CD8-positive, alpha-beta memory T cell (primary cell): Measurements from ENCODE around the gene ANKRD29. TPM values are rescaled to one million over a fixed set of nuclear protein-coding genes. Genes with fewer than 3 reads are reported as not detected.
A peak's percentile ranks its signal among the peaks of the same experiment; 100 is the strongest.

Source experiments
- CTCF ChIA-PET: fragments of 350-600 bp; sonication (Branson Sonifier 250); formaldehyde crosslinking; loops from one replicate; lab custom pipeline; 2021; ENCODE audit warnings: antibody characterized with exemption; lab: Charles Lee
- POLR2A ChIA-PET: fragments of 350-600 bp; sonication (Branson Sonifier 250); formaldehyde crosslinking; loops from one replicate; lab custom pipeline; 2021; ENCODE audit warnings: antibody characterized with exemption; lab: Charles Lee
- DNase-seq, 5 donors: peaks; one replicate each; pipeline versions ENCODE4 v3.0.0 to v3.0.0-alpha.2; 2020 to 2022; ENCODE audit warnings: mixed read lengths in 1 of 5
- H3K27ac ChIP-seq: one replicate; pipeline ENCODE4 v1.7.0; 2013; ENCODE audit warnings: low read depth, mild to moderate bottlenecking, low read length, moderate library complexity
- H3K27me3 ChIP-seq: 2 replicates; pipeline ENCODE4 v1.7.0; 2013; ENCODE audit warnings: low read length, mild to moderate bottlenecking; ENCODE audit not compliant: insufficient read depth, poor library complexity, severe bottlenecking
- H3K36me3 ChIP-seq: 2 replicates; pipeline ENCODE4 v1.7.0; 2013; ENCODE audit warnings: mild to moderate bottlenecking, low read length, moderate library complexity; ENCODE audit not compliant: insufficient read depth
- H3K4me1 ChIP-seq: 2 replicates; pipeline ENCODE4 v1.7.0; 2013; ENCODE audit warnings: mild to moderate bottlenecking, low read length, moderate library complexity; ENCODE audit not compliant: insufficient read depth
- H3K4me3 ChIP-seq: 2 replicates; pipeline ENCODE4 v1.7.0; 2013; ENCODE audit warnings: mild to moderate bottlenecking, low read length
- H3K9me3 ChIP-seq: 2 replicates; pipeline ENCODE4 v1.7.0; 2013; ENCODE audit warnings: mild to moderate bottlenecking, low read length
- H3K27ac Mint-ChIP-seq, 8 donors: one replicate each; pipeline ENCODE4 v1.8.0; 2020 to 2021; ENCODE audit warnings: mixed read lengths in 8 of 8, mild to moderate bottlenecking in 6 of 8, inconsistent platforms in 3 of 8, moderate library complexity in 3 of 8
- H3K27me3 Mint-ChIP-seq, 2 donors: one replicate each; pipeline ENCODE4 v1.8.0; 2020 to 2021; ENCODE audit warnings: mixed read lengths in 2 of 2, mild to moderate bottlenecking in 1 of 2, moderate library complexity in 1 of 2
- H3K36me3 Mint-ChIP-seq, 3 donors: one replicate each; pipeline ENCODE4 v1.8.0; 2020 to 2021; ENCODE audit warnings: mixed read lengths in 3 of 3, inconsistent platforms in 1 of 3, mild to moderate bottlenecking in 1 of 3
- H3K4me1 Mint-ChIP-seq, 3 donors: one replicate each; pipeline ENCODE4 v1.8.0; 2020 to 2021; ENCODE audit warnings: mixed read lengths in 3 of 3, inconsistent platforms in 1 of 3, mild to moderate bottlenecking in 1 of 3
- H3K4me3 Mint-ChIP-seq, 7 donors: one replicate each; pipeline ENCODE4 v1.8.0; 2020 to 2021; ENCODE audit warnings: mixed read lengths in 7 of 7, mild to moderate bottlenecking in 6 of 7, moderate library complexity in 4 of 7, inconsistent platforms in 2 of 7
- H3K9me3 Mint-ChIP-seq, 5 donors: one replicate each; pipeline ENCODE4 v1.8.0; 2020 to 2022; ENCODE audit warnings: mixed read lengths in 5 of 5, mild to moderate bottlenecking in 3 of 5, moderate library complexity in 2 of 5, inconsistent platforms in 1 of 5
- polyA plus RNA-seq: library from polyadenylated mRNA; unstranded; fragments of 300-500 nt; fragmentation: Illumina TruSeq; gene quantifications from one replicate; pipeline ENCODE4 v1.2.3, GENCODE V29; 2021
- total RNA-seq, 2 experiments: library from RNA; stranded (reverse); gene quantifications; one replicate each; pipeline ENCODE4 v1.2.3, GENCODE V29; 2021

Gene ANKRD29
- total and polyA plus RNA-seq, 3 experiments from 2014 or later = not detected

DNA sequence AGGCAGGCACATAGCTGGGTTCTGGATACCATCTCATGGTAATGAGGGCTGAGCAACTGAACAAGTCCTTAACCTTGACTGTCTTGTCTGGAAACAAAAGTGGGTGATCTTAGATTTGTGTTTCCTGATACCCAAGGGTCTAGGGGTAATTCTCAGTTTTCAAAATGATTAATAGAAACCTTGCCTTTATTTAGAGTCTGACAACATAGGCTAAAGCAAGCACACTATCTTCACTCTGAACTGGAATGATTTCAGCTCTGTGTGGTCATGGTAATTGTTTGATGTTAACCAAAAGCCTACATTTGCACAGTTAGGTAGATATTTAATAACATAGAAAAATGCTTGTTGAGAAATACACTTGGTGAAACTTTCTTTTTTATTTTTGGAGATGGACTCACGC lies 19.8 kb upstream of the ANKRD29 start:
- H3K36me3 ChIP-seq = no peaks in the 10 kb centered on the region
- H3K9me3 ChIP-seq = no peaks in the 10 kb centered on the region
- no peak overlapping the region for H3K4me3 ChIP-seq
- Mint-ChIP-seq H3K4me3 (no peak overlapping the region), H3K9me3 (peaks cover 0 to 1% (median 0%) of the 10 kb centered on the region in 5 donors), H3K27ac (no peak overlapping the region), H3K36me3 (peaks cover 0 to 6% (median 0%) of the 10 kb centered on the region in 3 donors), H3K4me1 (no peaks in the 10 kb centered on the region), H3K27me3 (peaks cover 17 to 67% of the 10 kb centered on the region in 2 donors)
- H3K27ac ChIP-seq = no peak overlapping the region
- CTCF ChIA-PET = interaction anchor here (0.6 to 0.9 kb wide), 2 partner anchors 21 to 31 kb away, joined by 3 read pairs; no protein-coding TSS in a partner anchor
- H3K27me3 ChIP-seq = peaks cover 7% of the 10 kb centered on the region
- POLR2A ChIA-PET = no interaction called here
- H3K4me1 ChIP-seq = no peaks in the 10 kb centered on the region
- no peak for DNase-seq

DNA sequence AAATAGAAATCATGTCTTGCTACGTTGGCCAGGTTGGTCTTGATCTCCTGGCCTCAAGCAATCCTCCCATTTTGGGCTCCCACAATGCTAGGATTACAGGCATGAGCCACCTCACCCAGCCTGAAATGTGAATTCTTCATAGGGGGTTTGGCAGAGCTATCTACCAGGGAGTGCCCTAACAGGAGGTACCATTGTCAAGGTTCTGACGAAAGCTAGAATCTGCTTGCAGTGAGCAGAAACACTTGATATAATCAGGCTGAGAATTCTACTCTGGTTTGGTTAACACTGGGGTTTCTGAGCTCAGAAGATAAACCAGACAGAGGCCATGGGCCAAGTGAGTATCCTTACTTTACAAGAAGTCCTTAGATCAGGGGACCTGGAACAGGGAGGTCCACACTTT lies 19.3 kb upstream of the ANKRD29 start:
- POLR2A ChIA-PET = no interaction called here
- H3K9me3 Mint-ChIP-seq = peaks cover 0 to 1% (median 0%) of the 10 kb centered on the region in 5 donors

DNA sequence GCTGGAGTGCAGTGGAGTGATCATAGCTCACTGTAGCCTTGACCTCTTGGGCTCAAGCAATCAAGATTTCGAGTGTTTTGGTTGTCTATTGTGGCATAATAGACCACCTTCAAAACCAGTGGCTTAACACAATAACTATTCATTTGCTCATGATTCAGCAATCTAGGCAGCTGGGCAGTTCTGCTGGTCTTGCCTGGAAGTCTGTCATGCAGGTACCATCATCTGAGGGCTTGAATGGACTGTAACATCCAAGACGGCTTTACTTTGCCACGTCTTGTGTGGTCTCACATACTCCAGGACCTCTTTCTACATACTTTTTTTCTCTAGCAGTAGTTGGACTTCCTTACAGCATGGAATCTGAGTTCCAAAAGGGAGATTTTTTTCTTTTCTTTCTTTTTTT lies 13.2 kb upstream of the ANKRD29 start:
- Mint-ChIP-seq H3K4me3 (no peak overlapping the region), H3K27me3 (peaks cover 10 to 49% of the 10 kb centered on the region in 2 donors), H3K36me3 (peaks cover 0 to 10% (median 0%) of the 10 kb centered on the region in 3 donors), H3K27ac (no peak overlapping the region), H3K9me3 (peaks cover 0 to 1% (median 0%) of the 10 kb centered on the region in 5 donors), H3K4me1 (no peaks in the 10 kb centered on the region)
- Histone ChIP-seq H3K27ac (no peak overlapping the region), H3K4me3 (no peak overlapping the region), H3K36me3 (no peaks in the 10 kb centered on the region), H3K27me3 (no peaks in the 10 kb centered on the region), H3K9me3 (no peaks in the 10 kb centered on the region), H3K4me1 (no peaks in the 10 kb centered on the region)
- DNase-seq = no peak
- ChIA-PET CTCF (no interaction called here), POLR2A (interaction anchor here (0.7 kb wide), 1 partner anchor 52 kb away, joined by 5 read pairs; no protein-coding TSS in a partner anchor)

More for the DNA sequence above, 19.3 kb upstream of the ANKRD29 start:
- Mint-ChIP-seq H3K4me1 (no peaks in the 10 kb centered on the region), H3K36me3 (peaks cover 0 to 6% (median 0%) of the 10 kb centered on the region in 3 donors), H3K27ac (peak overlapping the region in 1 of 8 donors; percentile 65), H3K4me3 (no peak overlapping the region), H3K27me3 (peaks cover 16 to 64% of the 10 kb centered on the region in 2 donors)
- Histone ChIP-seq H3K27ac (no peak overlapping the region), H3K36me3 (no peaks in the 10 kb centered on the region), H3K27me3 (peaks cover 3% of the 10 kb centered on the region), H3K9me3 (no peaks in the 10 kb centered on the region), H3K4me1 (no peaks in the 10 kb centered on the region), H3K4me3 (no peak overlapping the region)
- DNase-seq = no peak
- CTCF ChIA-PET = interaction anchor here (0.6 to 0.9 kb wide), 2 partner anchors 21 to 31 kb away, joined by 3 read pairs; no protein-coding TSS in a partner anchor

DNA sequence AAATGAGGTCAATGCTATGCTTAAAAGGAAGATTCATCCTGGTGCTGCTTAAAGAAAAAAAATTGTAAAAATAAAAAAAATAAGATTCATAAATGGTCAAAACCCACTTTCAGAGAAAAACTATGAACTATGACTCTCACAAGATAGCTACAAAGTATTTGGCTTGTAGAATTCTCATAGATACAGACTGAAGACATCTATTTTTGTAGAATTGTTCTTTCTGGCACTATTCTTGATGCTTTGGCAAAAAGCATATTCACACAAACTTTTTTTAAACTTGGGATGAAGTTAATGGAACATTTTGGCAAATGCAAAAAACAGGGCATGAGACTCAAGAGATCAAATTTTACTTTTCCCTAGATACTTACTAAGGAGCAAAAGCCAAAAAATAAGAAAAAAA lies 12.5 kb upstream of the ANKRD29 start:
- H3K9me3 ChIP-seq = no peaks in the 10 kb centered on the region
- Mint-ChIP-seq H3K36me3 (peaks cover 0 to 10% (median 0%) of the 10 kb centered on the region in 3 donors), H3K27me3 (peaks cover 10 to 44% of the 10 kb centered on the region in 2 donors), H3K9me3 (peaks cover 0 to 1% (median 0%) of the 10 kb centered on the region in 5 donors), H3K27ac (no peak overlapping the region), H3K4me3 (no peak overlapping the region), H3K4me1 (no peaks in the 10 kb centered on the region)
- no peak for DNase-seq
- no peak overlapping the region for H3K27ac ChIP-seq
- no peaks in the 10 kb centered on the region for H3K36me3 ChIP-seq
- H3K4me3 ChIP-seq = no peak overlapping the region
- ChIA-PET CTCF (no interaction called here), POLR2A (no interaction called here)
- no peaks in the 10 kb centered on the region for H3K27me3 ChIP-seq
- H3K4me1 ChIP-seq = no peaks in the 10 kb centered on the region

DNA sequence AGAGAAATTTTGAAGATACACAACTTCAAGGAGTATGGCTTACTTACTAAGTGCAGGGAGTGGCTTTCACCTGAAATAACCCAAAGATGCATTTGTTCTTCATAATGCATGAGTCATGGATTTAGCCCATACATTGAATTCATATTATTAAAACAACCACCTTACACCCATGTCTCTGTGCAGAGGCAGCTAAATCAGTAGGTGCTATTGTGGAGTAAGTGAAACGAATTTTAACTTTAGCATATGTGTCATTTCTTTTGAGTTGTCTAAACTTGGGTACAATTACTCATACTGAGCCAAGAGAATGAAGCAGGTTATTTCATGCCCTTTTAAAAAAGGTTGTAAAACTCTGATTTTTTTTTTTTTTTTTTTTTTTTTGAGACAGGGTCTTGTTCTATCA lies 11.0 kb upstream of the ANKRD29 start:
- H3K27ac Mint-ChIP-seq = no peak overlapping the region

DNA sequence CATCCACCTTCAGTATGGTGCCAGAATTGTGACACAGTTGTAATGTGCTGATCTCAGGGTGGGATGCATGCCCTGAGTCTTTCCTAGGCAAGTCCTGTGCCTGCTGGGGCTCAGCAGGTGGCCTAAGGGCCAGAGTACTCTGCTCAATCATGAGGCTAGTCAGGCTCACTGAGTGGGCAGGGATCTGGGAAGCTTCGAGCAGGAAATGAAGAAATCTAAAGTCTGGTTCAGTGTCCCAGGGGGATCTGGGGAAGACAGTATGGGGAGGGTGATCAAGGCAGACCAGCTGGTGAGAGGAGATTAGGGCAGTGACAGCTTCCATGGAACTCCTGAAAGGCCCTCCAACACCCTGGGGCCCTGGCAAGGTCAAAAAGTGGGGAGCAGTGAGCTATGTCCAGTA lies 8.9 kb upstream of the ANKRD29 start:
- H3K27me3 ChIP-seq = no peaks in the 10 kb centered on the region
- no peaks in the 10 kb centered on the region for H3K36me3 ChIP-seq
- no peak overlapping the region for H3K27ac Mint-ChIP-seq
- no peak overlapping the region for H3K4me3 ChIP-seq
- no peak overlapping the region for H3K4me3 Mint-ChIP-seq
- H3K4me1 Mint-ChIP-seq = no peaks in the 10 kb centered on the region
- no peaks in the 10 kb centered on the region for H3K4me1 ChIP-seq
- peaks cover 6 to 32% of the 10 kb centered on the region in 2 donors for H3K27me3 Mint-ChIP-seq
- no peaks in the 10 kb centered on the region for H3K9me3 ChIP-seq
- peaks cover 0 to 4% (median 0%) of the 10 kb centered on the region in 3 donors for H3K36me3 Mint-ChIP-seq
- CTCF ChIA-PET = no interaction called here
- DNase-seq = no peak
- H3K27ac ChIP-seq = no peak overlapping the region
- H3K9me3 Mint-ChIP-seq = no peaks in the 10 kb centered on the region
- POLR2A ChIA-PET = no interaction called here

More for the DNA sequence above, 11.0 kb upstream of the ANKRD29 start:
- H3K27me3 ChIP-seq = no peaks in the 10 kb centered on the region
- H3K36me3 ChIP-seq = no peaks in the 10 kb centered on the region
- Mint-ChIP-seq H3K27me3 (peaks cover 6 to 37% of the 10 kb centered on the region in 2 donors), H3K4me3 (no peak overlapping the region), H3K4me1 (no peaks in the 10 kb centered on the region), H3K9me3 (no peaks in the 10 kb centered on the region), H3K36me3 (peaks cover 0 to 4% (median 0%) of the 10 kb centered on the region in 3 donors)
- ChIA-PET CTCF (interaction anchor here (1.0 kb wide), 1 partner anchor 18 kb away, joined by 3 read pairs; no protein-coding TSS in a partner anchor), POLR2A (no interaction called here)
- H3K9me3 ChIP-seq = no peaks in the 10 kb centered on the region
- no peaks in the 10 kb centered on the region for H3K4me1 ChIP-seq
- no peak overlapping the region for H3K4me3 ChIP-seq
- H3K27ac ChIP-seq = no peak overlapping the region
- no peak for DNase-seq

DNA sequence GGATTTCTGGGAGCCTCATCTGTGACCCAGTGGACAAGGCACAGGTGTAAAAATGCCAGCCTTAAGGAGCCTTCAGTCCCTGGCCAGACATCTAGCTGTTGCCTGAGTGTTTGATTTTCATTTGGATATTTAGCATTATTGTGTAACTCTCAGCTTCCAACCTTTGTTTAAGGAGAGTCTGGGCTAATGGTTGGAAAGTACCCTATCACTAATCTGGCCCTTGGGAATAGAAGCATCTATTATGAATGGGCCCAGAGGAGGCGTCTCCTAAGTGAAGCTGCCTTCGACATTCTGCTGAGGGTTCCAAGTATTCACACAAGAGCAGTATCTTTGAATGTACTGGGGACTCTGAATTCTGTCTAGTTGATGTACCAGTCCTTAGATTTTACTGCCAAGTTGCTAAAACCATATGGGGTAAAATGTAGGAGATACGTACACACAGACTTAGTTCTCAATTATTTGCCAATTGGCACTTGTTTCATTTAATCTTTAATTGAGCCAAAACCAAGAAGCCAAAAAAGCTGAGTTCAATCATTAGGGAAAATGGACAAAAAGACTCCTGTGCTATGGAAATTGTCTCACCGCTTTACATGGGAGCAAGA lies 7.2 kb upstream of the ANKRD29 start:
- Histone ChIP-seq H3K36me3 (no peaks in the 10 kb centered on the region), H3K27ac (no peak overlapping the region), H3K27me3 (no peaks in the 10 kb centered on the region), H3K4me1 (no peaks in the 10 kb centered on the region), H3K9me3 (no peaks in the 10 kb centered on the region), H3K4me3 (no peak overlapping the region)
- Mint-ChIP-seq H3K27me3 (peaks cover 4 to 19% of the 10 kb centered on the region in 2 donors), H3K4me3 (no peak overlapping the region), H3K27ac (no peak overlapping the region), H3K4me1 (peaks cover 0 to 5% (median 3%) of the 10 kb centered on the region in 3 donors), H3K36me3 (no peaks in the 10 kb centered on the region), H3K9me3 (no peaks in the 10 kb centered on the region)
- POLR2A ChIA-PET = no interaction called here
- no peak for DNase-seq
- CTCF ChIA-PET = interaction anchor here (1.1 kb wide), 1 partner anchor 9 kb away, joined by 3 read pairs; no protein-coding TSS in a partner anchor

DNA sequence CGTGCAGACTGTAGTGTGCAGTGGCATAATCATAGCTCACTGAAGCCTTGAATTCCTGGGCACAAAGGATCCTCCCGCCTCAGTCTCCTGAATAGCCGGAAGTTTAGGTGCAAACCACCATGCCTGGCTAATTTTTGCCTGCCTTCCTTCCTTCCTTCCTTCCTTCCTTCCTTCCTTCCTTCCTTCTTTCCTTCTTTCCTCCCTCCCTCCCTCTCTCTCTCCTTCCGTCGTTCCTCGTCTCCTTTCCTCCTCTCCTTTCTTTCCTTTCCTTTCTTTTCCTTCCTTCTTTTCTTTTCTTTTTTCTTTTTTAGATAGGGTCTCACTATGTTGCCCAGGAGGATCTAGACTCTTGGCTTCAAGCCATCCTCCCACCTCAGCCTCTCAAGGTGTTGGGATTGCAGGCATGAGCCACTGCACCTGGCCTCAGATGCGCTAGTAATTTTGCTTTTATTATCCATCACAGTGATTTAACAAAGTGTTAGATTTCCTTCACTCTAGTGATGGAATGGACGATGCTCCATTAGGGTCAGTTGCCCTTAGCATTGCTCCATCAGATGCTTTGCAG lies 6.6 kb upstream of the ANKRD29 start:
- H3K9me3 ChIP-seq = no peaks in the 10 kb centered on the region
- no peak overlapping the region for H3K27ac ChIP-seq
- Mint-ChIP-seq H3K9me3 (no peaks in the 10 kb centered on the region), H3K4me1 (peaks cover 0 to 5% (median 3%) of the 10 kb centered on the region in 3 donors), H3K36me3 (no peaks in the 10 kb centered on the region), H3K27me3 (peaks cover 3 to 19% of the 10 kb centered on the region in 2 donors), H3K4me3 (no peak overlapping the region), H3K27ac (no peak overlapping the region)
- no peaks in the 10 kb centered on the region for H3K4me1 ChIP-seq
- no peaks in the 10 kb centered on the region for H3K36me3 ChIP-seq
- no peak for DNase-seq
- ChIA-PET CTCF (interaction anchor here (1.1 kb wide), 1 partner anchor 8 kb away, joined by 3 read pairs; no protein-coding TSS in a partner anchor), POLR2A (no interaction called here)
- H3K4me3 ChIP-seq = no peak overlapping the region
- H3K27me3 ChIP-seq = no peaks in the 10 kb centered on the region
